Measurements from ENCODE around the gene CTNND2.
"Not testable (repeated sequence)": the region's sequence is repeated elsewhere in the genome, so short reads cannot be mapped to it uniquely, and the experiment has no call there.

CTNND2 gene

GRCh38 chr5:11656916-11657315 lies 247.3 kb downstream of the CTNND2 start:
- no peak for DNase-seq

- no peak for DNase-seq
Observed at GRCh38 chr5:11655681-11656080, 248.6 kb downstream of the CTNND2 start.

DNA sequence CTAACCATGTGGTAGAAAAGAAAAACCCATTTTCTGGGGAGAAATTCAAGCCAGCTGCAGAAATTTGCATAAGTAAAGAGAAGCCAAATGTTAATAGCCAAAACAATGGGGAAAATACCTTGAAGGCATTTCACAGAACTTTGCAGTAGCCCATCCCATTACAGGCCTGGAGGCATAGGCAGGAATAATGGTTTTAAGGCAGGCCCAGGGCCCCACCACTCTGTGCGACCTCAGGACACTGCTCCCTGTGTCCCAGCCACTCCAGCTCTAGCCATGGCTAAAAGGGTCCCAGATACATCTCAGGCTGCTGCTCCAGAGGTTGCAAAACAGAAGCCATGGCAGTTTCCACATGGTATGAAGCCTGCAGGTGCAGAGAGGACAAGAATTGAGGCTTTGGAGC lies 253.3 kb downstream of the CTNND2 start:
- DNase-seq = no peak

DNA sequence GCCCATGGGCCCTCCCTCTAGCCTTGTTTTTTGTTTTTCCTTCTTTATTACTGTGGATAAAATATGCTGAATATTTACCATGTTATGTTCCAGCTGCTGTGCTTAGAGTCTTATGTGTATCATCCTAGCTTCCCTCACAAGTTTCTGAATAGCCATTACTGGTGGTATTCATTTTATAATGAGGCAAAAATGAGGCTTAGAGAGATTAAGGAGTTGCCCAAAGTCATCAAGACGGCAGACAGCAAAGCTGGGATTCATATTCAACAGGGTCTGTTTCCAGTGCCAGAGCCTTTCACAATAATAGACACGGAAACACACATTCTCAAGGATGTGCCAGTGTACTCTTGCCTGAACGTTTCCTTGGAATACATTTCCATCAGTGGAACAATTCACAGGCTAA lies 258.1 kb downstream of the CTNND2 start:
- DNase-seq = no peak

GRCh38 chr5:11642438-11642837 lies 261.8 kb downstream of the CTNND2 start:
- DNase-seq = no peak

DNA sequence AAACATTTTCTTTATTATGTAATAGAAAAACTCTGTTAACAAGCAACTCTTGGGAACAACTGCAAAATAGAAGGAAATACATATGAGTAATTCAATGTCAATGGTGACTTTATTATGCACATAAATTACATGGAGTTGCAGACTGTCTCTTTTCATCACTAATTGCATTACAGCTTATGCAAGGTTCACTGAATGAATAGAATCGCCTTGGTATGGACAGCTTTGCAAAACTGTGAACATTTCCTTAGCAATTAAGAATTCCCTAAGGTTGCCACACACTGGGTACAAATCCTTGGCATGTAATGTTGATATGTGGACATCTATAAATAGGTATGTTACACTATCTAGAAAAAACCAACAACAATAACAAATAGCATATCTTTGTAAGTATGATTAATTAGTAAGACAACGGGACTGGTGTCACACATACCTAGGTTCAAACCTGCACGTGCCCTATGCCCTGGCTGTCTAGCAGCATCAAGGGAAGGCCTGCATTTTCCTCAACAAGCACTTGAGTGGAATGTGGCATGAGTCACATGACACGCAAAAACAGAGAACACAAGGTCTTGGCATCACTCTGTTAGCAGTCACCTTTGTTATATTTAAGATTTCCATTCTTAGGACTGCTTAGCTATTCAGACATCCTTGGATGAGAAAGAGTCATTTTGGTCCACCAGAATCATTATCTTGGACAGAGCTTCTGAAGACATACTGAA lies 263.9 kb downstream of the CTNND2 start:
- no peak for DNase-seq

DNA sequence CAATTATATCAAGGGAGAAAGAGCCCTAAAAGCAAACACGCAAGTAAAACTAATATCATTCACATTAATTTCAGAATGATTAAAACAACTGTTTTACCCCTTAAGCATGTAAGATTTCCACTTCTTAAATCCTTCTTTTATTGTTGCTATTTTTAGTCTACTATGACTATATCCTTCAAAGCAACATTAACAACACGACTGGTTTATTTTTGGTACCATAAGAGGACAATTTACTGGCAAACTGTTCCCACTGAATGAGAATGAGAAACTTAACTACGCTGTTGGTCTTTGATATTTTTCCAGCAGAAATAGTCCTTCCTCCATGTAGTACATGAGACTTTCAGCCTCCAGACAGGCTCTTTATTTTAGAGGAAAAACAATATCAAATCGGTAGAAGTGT lies 281.5 kb downstream of the CTNND2 start:
- no peak for DNase-seq

DNA sequence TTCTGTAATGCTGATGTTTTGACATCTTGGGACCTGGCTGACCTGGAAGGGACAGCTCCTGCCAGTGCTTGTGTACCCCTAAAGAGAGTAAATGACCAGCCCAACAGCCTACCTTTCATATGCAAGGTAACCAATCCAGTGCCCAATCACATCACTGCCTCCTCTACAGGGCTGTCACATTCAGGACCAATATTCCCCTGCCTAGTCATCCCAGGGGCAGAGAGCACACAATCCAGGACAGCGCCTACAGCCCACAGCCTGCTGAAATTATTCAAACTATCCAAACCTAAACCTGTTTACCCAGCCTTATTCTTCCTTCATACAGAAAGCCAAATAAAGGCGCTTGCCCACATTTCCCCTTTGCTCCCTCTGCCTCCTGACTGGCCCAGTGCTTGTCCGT lies 284.1 kb downstream of the CTNND2 start:
- DNase-seq = no peak

- no peak for DNase-seq
Observed at GRCh38 chr5:11619339-11620024, 284.8 kb downstream of the CTNND2 start.

DNA sequence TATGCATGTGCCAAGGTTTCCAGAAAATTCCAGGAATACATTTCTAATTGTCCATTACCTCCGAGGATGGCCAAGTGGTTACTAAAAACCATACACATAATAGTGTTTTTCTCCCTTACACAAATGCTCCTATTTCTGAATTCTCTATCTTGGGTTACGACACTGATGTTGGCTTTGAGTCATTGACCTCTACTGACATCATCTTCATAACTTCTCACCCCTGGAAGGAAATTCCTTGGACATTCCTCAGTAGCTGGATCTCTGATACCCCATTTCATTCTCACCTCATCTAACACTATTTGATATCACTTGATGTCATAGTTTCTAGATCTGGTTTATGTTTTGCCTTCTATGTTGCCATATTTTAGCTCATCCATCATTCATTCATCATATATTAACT lies 287.2 kb downstream of the CTNND2 start:
- no peak for DNase-seq

DNA sequence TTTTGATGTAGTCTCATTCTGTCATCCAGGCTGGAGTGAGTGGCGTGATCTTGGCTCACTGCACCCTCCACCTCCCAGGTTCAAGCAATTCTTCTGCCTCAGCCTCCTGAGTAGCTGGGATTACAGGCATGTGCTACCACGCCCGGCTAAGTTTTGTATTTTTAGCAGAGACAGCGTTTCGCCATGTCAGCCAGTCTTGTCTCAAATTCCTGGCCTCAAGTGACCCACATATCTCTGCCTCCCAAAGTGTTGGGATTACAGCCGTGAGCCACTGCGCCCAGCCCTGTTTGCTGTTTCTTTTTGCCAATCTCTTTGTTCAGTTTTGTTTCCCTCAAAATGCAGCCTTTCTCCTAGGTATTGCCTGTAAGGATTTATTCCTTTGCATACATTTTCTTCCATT lies 287.6 kb downstream of the CTNND2 start:
- DNase-seq = not testable (repeated sequence)

- no peak for DNase-seq
Observed at GRCh38 chr5:11611011-11611410, 293.2 kb downstream of the CTNND2 start.

GRCh38 chr5:11609570-11610303 lies 294.5 kb downstream of the CTNND2 start:
- no peak for DNase-seq

GRCh38 chr5:11608530-11608929 lies 295.7 kb downstream of the CTNND2 start:
- no peak for DNase-seq

GRCh38 chr5:11607944-11608483 lies 296.2 kb downstream of the CTNND2 start:
- DNase-seq = no peak

DNA sequence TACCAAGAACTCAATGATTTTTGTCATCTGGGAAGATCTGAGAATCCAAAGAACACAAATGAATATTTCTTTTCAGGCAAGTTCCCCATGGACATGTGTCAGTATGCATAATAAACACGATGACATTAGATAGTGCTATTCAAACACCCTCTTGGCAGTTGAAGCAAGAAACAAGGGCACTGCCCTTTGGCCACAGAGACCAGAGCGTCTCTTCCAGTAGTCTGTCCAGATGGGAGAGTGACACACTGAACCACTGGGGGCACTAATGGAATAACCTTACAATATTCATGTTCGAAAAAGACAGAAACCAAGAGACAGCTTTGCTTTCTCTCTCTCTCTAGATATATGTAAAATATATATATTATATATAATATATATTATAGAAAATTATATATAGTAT lies 301.9 kb downstream of the CTNND2 start:
- DNase-seq = no peak

DNA sequence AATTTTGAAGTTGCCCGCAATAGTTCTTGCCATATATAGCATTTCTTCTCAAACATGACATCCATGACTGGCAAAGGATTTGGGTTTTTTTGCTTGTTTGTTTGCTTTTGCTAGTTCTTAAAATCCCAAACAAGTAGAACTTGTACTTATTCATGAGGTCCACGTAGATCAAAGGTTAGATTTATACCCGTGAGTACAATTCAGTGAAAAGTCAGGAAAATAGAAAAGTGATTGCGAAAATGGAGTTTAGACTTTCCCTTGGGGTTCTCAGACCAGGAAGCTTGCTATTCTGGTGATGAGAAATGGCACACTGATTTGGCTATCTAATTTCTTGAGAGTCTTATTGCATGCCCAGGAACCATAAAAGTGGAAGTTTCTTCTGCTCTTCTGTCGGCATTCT lies 304.7 kb downstream of the CTNND2 start:
- DNase-seq = no peak

DNA sequence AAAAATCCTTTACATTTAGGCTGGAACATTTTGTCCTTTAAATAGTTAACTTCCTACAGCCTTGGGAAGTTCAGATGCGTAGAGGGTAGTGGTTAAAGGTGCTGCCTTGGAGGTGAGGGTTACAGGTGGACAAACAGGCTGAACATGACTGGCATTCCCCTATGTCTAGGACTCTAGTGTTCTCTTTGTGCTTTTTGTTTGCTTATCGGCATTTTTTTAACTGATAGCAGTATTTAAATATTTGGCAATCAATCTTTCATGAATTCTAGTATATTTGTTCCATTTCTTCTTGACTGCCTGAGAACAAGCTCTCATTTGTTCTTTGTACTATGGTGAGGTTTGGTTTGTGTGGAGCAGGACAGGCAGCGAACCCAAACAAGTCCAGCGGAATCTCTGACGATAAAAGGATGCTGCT lies 307.6 kb downstream of the CTNND2 start:
- no peak for DNase-seq

DNA sequence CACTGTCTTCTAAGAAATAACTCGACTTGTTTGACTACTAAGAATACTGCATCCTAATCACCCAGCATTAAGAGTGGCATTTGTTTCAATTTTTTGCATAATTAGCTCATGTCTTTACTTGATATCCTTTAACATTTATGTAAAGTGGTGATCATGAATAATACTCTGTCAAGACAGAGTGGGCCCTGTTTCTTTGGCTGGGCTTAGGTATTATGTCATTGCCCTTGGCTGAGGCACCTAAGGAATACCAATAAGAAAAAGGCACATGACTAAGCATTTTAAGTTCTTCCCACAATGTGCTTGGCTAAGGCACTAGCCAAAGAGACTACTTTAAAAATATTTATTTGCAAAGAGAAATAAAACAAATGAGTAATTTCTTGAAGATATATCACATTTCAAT lies 308.1 kb downstream of the CTNND2 start:
- no peak for DNase-seq

DNA sequence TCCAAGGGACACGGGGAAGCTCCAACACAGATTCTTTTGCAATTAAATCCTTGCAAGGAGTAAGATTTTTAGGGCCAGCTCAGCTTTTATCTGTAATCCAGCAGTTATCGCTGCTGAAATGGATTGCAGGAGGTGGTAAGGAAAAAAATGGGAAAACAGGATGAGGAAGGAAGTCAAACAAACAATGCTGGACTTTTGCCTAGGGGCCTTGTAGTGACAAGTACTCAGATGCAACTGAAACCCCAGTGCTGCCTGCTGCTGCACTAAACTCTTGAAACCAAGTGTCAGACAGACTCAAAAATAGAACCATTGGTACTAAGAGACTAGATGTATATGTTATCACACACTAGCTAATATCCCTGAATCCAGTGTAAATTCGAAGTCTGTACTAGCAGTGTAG lies 309.2 kb downstream of the CTNND2 start:
- DNase-seq = no peak

DNA sequence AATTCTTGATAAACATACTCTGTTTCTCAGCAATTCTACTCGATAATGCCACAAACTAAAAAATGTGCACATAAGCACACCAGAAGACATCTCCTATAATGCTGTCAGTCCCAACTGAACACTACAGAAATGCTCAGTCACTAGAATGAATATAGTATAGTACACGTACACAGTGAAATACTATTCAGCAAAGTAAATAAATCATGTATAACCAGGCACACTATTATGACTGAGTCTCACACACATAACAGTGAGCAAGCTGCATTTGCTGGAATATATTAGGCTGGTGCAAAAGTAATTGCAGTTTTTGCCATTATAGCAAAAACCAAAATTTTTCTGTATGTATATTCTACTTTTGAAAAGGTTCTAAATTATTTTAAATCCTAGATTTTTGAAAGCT lies 310.2 kb downstream of the CTNND2 start:
- DNase-seq = no peak

GRCh38 chr5:11590475-11590874 lies 313.8 kb downstream of the CTNND2 start:
- DNase-seq = no peak

DNA sequence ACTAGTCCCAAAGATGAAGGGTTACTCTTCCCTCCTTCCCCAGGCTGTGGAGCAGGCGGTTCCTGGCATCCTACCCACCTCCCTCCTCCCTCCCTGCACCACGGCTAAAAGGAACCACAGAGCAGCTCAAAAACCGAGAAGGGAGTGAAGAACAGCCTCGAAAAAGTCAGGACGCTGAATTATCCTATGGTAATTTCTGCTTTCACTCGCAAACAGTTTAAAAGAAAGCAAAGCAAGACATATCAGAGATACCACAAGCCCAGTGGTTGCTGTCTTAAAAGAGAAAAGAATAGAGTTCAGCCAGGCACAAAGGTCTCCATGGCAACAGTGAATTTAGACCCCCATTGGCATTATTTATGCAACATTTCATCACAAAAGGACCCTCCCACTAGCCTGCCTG lies 315.4 kb downstream of the CTNND2 start:
- DNase-seq = no peak

- DNase-seq = no peak
Observed at GRCh38 chr5:11584017-11584416, 320.2 kb downstream of the CTNND2 start.

All from T1000 (cell line).